WI38 (cell line): ENCODE measurements around the gene PPARD.

Source experiments
- H3K4me3 ChIP-seq: 2 replicates; pipeline ENCODE4 v1.5.1; 2011; ENCODE audit warnings: low read depth, mild to moderate bottlenecking, control low read depth, low read length
- CTCF ChIP-seq: IDR thresholded peaks from 2 replicates; pipeline ENCODE4 v1.5.1; 2012; ENCODE audit warnings: low read depth, mild to moderate bottlenecking, control low read depth, low read length

The PPARD gene

GRCh38 chr6:35461270-35461669 lies 118.9 kb downstream of the PPARD start:
- TF ChIP-seq CTCF = no peak
- H3K4me3 ChIP-seq = no peak overlapping the region

GRCh38 chr6:35463292-35463691 lies 120.9 kb downstream of the PPARD start:
- TF ChIP-seq CTCF = no peak
- H3K4me3 ChIP-seq = no peak overlapping the region

GRCh38 chr6:35465646-35466045 lies 123.3 kb downstream of the PPARD start:
- H3K4me3 ChIP-seq = no peak overlapping the region
- TF ChIP-seq CTCF = no peak

- peak; percentile 95 for TF ChIP-seq CTCF
- peak within 1 kb of the TSS; percentile 93 for H3K4me3 ChIP-seq
These were observed 126.0 kb downstream of the PPARD start, which contains the start of gene RPL10A for GRCh38 chr6:35468181-35468979. TSS of gene RPL10A (plus strand) at chr6:35468401. CDS start at chr6:35468435, 34 bp downstream.

GRCh38 chr6:35468980-35469750 lies 126.8 kb downstream of the PPARD start:
- TF ChIP-seq CTCF = no peak
- peak overlapping the region; percentile 93 for H3K4me3 ChIP-seq

GRCh38 chr6:35469751-35470662 lies 127.6 kb downstream of the PPARD start:
- no peak for TF ChIP-seq CTCF
- peak overlapping the region; percentile 93 for H3K4me3 ChIP-seq
